ENCODE results near the gene IKZF5. TPM values are rescaled to one million over a fixed set of nuclear protein-coding genes. Genes with fewer than 3 reads are reported as not detected.

Gene IKZF5
- total RNA-seq, 2 donors from 2014 or later, result 8.5 to 14.5 TPM

DNA sequence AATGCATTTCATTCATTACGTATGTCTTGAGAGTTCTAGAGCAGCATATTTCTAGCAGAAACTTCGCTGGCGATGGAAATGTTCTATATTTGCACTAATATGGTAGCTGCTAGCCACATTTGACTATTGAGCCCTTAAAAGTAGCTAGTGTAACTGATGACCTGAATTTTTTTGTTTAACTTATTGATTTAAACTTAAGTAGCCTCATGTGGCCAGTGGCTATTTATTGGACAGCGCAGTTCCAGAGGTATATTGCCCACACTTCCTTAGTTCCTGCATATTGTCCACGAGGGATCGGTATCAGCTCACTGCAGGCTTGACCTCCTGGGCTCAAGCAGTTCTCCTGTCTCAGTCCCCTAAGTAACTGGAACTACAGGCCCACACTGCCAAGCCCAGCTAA lies 24.7 kb downstream of the IKZF5 start:
- Histone ChIP-seq H3K27ac (no peak overlapping the region), H3K27me3 (replicated peaks; ENCODE audit: insufficient read depth) (no peaks in the 10 kb centered on the region), H3K4me3 (no peak overlapping the region), H3K9me3 (no peaks in the 10 kb centered on the region), H3K4me1 (ENCODE audit: control insufficient read depth in 1 of 2, low read depth in 2 of 2) (peaks cover 5 to 8% of the 10 kb centered on the region in 2 donors), H3K36me3 (no peaks in the 10 kb centered on the region)
- TF ChIP-seq, protein P1, sequence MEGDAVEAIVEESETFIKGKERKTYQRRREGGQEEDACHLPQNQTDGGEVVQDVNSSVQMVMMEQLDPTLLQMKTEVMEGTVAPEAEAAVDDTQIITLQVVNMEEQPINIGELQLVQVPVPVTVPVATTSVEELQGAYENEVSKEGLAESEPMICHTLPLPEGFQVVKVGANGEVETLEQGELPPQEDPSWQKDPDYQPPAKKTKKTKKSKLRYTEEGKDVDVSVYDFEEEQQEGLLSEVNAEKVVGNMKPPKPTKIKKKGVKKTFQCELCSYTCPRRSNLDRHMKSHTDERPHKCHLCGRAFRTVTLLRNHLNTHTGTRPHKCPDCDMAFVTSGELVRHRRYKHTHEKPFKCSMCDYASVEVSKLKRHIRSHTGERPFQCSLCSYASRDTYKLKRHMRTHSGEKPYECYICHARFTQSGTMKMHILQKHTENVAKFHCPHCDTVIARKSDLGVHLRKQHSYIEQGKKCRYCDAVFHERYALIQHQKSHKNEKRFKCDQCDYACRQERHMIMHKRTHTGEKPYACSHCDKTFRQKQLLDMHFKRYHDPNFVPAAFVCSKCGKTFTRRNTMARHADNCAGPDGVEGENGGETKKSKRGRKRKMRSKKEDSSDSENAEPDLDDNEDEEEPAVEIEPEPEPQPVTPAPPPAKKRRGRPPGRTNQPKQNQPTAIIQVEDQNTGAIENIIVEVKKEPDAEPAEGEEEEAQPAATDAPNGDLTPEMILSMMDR (IDR thresholded peaks at IDR 0.05), result no peak
- ATAC-seq (ENCODE audit: insufficient number of reproducible peaks, low FRiP score, low read depth), result no peak
- DNase-seq (ENCODE audit: low spot score), result no peak

DNA sequence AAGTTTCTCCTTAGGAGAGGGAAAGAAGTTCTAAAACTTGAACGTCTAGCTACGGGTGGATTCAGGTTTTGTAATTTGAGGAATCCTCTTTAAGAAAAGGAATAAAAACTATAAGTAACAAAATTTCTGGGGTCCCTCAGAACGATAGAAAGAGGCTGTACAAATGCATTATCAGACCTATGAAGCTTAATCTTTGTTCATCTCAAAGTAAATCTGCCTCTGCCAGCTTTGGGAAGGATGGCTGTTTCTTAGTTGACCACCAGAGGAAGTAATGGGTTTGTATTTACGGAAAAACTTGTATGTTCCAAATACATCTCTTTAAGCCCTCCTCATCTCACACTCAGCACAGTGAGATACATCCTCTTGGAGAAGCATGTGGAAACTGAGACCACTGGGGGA lies 27.5 kb downstream of the IKZF5 start:
- peaks cover 5 to 8% of the 10 kb centered on the region in 2 donors for H3K4me1 ChIP-seq (ENCODE audit: control insufficient read depth in 1 of 2, low read depth in 2 of 2)
- H3K36me3 ChIP-seq, result no peaks in the 10 kb centered on the region
- TF ChIP-seq, protein P1 (IDR thresholded peaks at IDR 0.05), result peak; percentile 54
- H3K27me3 ChIP-seq (replicated peaks; ENCODE audit: insufficient read depth), result no peaks in the 10 kb centered on the region
- H3K9me3 ChIP-seq, result no peaks in the 10 kb centered on the region
- no peak overlapping the region for H3K27ac ChIP-seq
- peak overlapping the region; percentile 95 for H3K4me3 ChIP-seq
- DNase-seq (ENCODE audit: low spot score), result no peak
- no peak for ATAC-seq (ENCODE audit: insufficient number of reproducible peaks, low FRiP score, low read depth)

DNA sequence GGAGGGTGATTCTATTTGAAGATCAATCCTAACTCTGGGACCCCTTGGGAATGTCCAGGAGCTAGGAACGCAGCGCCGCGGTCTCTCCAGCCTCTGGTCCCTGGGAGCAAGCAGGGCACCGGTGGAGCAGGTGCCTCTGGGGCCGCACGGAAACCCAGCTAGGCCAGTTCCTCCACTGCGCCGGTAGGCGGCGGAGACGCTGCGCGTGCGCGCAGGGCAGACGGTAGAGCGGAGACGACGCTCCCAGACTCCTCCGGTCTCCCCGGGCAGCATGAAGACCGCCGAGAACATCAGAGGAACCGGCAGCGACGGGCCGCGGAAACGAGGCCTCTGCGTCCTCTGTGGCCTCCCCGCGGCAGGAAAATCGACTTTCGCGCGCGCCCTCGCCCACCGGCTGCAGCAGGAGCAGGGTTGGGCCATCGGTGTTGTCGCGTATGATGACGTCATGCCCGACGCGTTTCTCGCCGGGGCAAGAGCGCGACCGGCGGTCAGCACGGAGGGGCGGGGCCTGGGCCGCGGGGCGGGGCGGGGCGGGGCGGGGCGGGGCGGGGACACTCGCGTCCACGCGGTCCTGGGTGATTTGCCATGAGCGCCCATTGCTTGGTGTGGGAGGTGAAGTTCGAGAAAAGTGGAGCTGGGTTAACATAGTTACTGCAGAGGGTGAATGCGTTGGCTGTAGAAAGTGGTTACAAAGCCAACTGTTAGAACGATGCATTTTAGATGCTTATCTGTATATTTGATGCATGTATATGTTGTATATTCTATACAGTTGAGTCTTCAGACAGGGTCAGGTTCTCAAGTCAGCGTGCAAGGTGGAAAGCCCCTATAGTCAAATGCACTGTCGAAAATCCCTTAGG lies 28.2 kb downstream of the IKZF5 start, which contains the start of gene PSTK:
TSS of gene PSTK (plus strand) at position 193 of the 857 bp plus-strand sequence. CDS start at position 272, 79 bp downstream.
- DNase-seq (ENCODE audit: low spot score) (peak; percentile 69), ATAC-seq (ENCODE audit: insufficient number of reproducible peaks, low FRiP score, low read depth) (peak; percentile 97)
- H3K36me3 ChIP-seq, result no peaks in the 10 kb centered on the region
- TF ChIP-seq, protein P1 (IDR thresholded peaks at IDR 0.05), result peak; percentile 98
- no peaks in the 10 kb centered on the region for H3K9me3 ChIP-seq
- peak within 1 kb of the TSS; percentile 95 for H3K4me3 ChIP-seq
- H3K27me3 ChIP-seq (replicated peaks; ENCODE audit: insufficient read depth), result no peaks in the 10 kb centered on the region
- H3K4me1 ChIP-seq (ENCODE audit: control insufficient read depth in 1 of 2, low read depth in 2 of 2), result peaks cover 5 to 8% of the 10 kb centered on the region in 2 donors
- H3K27ac ChIP-seq, result peak within 1 kb of the TSS; percentile 89 to 93

DNA sequence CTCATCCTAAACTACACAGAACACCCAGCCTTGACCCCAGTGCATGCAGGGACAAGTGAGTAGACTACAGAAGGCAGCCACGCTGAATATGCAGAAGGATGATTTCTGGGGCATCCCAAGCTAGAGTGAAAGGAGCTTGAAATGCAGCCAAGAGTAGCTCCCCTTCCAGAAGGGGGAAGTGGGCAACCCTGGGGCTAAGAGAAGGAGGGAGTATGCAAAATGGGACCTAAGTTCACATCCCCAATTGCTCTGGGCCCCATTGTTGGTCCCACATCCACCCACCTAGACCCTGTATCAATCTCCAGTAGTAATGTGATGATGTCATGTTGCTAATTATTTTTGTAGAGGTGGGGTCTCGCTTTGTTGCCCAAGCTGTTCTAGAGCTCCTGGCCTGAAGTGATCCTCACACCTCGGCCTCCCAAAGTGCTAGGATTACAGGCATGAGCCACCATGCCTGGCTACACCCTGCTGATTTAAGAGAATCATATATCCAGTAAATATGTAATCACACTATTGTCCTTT lies 34.0 kb downstream of the IKZF5 start:
- peaks cover 1 to 3% of the 10 kb centered on the region in 2 donors for H3K4me1 ChIP-seq (ENCODE audit: control insufficient read depth in 1 of 2, low read depth in 2 of 2)
- H3K36me3 ChIP-seq, result no peaks in the 10 kb centered on the region
- H3K9me3 ChIP-seq, result no peaks in the 10 kb centered on the region
- H3K4me3 ChIP-seq, result no peak overlapping the region
- H3K27ac ChIP-seq, result no peak overlapping the region
- ATAC-seq (ENCODE audit: insufficient number of reproducible peaks, low FRiP score, low read depth) (no peak), DNase-seq (ENCODE audit: low spot score) (no peak)
- TF ChIP-seq, protein P1 (IDR thresholded peaks at IDR 0.05), result no peak
- H3K27me3 ChIP-seq (replicated peaks; ENCODE audit: insufficient read depth), result no peaks in the 10 kb centered on the region

DNA sequence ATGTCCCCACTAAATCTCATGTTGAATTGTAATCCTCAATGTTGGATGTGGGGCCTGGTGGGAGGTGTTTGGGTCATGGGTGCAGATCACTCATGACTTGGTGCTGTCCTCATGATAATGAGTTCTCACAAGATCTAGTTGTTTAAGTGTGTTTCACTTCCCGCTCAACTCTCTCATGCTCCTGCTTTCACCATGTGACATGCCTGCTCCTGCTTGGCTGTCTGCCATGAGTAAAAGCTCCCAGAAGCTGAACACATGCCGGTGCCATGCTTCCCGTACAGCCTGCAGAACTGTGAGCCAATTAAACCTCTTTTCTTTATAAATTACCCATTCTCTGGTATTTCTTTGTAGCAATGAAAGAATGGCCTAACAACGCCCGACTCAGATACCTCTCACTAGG lies 34.6 kb downstream of the IKZF5 start:
- ATAC-seq (ENCODE audit: insufficient number of reproducible peaks, low FRiP score, low read depth) (no peak), DNase-seq (ENCODE audit: low spot score) (no peak)
- TF ChIP-seq, protein P1 (IDR thresholded peaks at IDR 0.05), result no peak

More for the DNA sequence above, 34.6 kb downstream of the IKZF5 start:
- Histone ChIP-seq H3K27ac (no peak overlapping the region), H3K27me3 (replicated peaks; ENCODE audit: insufficient read depth) (no peaks in the 10 kb centered on the region), H3K4me1 (ENCODE audit: control insufficient read depth in 1 of 2, low read depth in 2 of 2) (no peaks in the 10 kb centered on the region), H3K9me3 (no peaks in the 10 kb centered on the region), H3K36me3 (no peaks in the 10 kb centered on the region), H3K4me3 (no peak overlapping the region)
